GM19239 (cell line): ENCODE data around the gene SPINK7.
"Not testable (repeated sequence)": the region's sequence is repeated elsewhere in the genome, so short reads cannot be mapped to it uniquely, and the experiment has no call there.

Experiments used
- DNase-seq: peaks from one replicate; pipeline ENCODE4 v3.0.0; 2011; ENCODE audit warnings: low spot score; ENCODE audit not compliant: insufficient read length
- FAIRE-seq: peaks from 2 replicates; lab custom pipeline; 2011; peaks lifted over from hg19 to GRCh38; lab: Jason Lieb, UNC

Gene SPINK7

DNA sequence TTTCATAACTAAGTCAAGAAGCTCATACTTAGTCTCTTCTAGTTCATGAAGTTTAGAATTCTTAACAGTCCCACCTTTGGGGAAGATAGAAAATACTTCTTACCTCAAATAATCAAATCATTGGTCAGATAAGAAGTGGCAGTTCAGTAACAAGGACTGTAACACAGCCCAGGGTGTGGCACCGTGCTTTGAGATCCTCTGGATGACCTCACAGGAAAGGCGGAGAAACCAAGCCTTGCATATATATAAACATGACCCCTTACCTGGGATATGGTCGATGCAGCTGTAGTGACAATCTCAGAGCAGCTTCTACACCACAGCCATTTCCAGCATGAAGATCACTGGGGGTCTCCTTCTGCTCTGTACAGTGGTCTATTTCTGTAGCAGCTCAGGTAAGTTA lies at the start of gene SPINK7:
Gene SPINK7, plus strand, starts transcription at position 271 of the 400 bp plus-strand sequence. Its CDS starts 61 bp downstream, at position 332.
- DNase-seq = no peak
- no peak for FAIRE-seq

DNA sequence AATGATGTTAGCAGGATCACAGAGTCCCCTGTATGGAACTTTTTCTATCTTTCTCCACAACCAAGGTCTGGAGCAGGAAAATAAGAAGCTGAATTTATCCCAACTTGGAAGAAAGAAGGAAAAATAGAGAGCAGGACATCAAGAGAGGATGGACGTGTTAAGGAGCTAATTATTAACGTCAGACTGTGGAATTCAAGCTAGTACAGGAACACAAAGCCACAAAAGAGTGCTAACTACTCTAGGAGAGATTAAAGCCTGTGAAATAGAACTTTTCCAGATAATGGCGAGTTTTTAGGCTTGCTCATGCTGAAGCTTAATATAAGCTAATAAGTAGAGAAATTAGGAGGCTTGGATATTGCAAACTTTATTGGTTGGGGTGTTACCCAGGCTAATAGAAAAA lies 44.3 kb upstream of the SPINK7 start:
- FAIRE-seq (no peak), DNase-seq (no peak)

DNA sequence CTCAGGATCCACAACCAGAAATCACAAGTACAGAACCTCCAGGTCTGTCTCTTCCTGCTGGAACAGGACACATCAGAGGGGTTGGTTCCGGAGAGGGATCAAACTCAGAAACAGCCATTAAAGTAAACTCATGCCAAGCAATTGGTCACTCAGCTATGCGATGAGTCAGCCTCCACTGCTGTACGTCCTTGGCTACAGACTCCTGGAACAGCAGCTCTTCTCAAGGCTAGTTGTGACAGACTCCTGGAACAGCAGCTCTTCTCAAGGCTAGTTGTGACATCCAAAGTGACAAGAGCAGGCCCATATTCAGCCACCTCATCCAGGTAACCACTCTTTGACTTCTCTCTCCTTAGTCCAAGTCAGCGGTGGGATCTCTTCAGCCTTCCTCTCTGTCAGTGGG lies 43.7 kb upstream of the SPINK7 start, which contains the start of gene SPINK13:
Gene SPINK13, plus strand, starts transcription at position 229 of the 400 bp plus-strand sequence. CDS start 1,279 bp downstream, outside the sequence.
- DNase-seq (no peak), FAIRE-seq (no peak)

DNA sequence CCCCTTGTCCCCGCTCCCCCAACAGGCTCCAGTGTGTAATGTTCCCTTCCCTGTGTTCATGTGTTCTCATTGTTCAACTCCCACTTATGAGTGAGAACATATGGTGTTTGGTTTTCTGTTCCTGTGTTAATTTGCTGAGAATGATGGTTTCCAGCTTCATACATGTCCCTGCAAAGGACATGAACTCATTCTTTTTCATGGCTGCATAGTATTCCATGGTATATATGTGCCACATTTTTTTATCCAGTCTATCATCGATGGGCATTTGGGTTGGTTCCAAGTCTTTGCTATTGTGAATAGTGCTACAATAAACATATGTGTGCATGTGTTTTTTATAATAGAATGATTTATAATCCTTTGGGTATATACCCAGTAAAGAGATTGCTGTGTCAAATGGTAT lies 37.1 kb upstream of the SPINK7 start:
- DNase-seq, FAIRE-seq: not testable (repeated sequence)

DNA sequence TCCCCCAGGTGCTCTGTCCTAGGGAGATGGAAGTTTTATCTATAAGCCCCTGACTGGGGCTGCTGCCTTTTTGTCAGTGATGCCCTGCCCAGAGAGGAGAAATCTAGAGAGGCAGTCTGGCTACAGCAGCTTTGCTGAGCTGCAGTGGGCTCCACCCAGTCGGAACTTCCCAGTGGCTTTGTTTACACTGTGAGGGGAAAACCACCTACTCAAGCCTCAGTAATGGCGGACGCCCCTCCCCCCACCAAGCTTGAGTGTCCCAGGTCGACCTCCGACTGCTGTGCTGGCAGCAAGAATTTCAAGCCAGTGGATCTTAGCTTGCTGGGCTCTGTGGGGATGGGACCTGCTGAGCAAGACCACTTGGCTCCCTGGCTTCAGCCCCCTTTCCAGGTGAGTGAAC lies 31.3 kb upstream of the SPINK7 start:
- not testable (repeated sequence) for FAIRE-seq, DNase-seq

DNA sequence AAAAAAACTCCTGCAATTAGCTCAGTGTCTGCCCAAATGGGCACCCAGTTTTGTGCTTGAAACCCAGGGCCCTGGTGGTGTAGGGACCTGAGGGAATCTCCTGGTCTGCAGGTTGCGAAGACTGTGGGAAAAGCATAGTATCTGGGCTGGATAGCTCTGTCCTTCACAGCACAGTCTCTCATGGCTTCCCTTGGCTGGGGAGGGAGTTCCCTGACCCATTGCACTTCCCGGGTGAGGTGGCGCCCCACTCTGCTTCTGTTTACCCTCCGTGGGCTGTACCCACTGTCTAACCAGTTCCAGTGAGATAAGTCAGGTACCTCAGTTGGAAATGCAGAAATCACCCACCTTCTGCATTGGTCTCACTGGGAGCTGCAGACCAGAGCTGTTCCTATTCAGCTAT lies 30.9 kb upstream of the SPINK7 start:
- DNase-seq, FAIRE-seq: not testable (repeated sequence)

DNA sequence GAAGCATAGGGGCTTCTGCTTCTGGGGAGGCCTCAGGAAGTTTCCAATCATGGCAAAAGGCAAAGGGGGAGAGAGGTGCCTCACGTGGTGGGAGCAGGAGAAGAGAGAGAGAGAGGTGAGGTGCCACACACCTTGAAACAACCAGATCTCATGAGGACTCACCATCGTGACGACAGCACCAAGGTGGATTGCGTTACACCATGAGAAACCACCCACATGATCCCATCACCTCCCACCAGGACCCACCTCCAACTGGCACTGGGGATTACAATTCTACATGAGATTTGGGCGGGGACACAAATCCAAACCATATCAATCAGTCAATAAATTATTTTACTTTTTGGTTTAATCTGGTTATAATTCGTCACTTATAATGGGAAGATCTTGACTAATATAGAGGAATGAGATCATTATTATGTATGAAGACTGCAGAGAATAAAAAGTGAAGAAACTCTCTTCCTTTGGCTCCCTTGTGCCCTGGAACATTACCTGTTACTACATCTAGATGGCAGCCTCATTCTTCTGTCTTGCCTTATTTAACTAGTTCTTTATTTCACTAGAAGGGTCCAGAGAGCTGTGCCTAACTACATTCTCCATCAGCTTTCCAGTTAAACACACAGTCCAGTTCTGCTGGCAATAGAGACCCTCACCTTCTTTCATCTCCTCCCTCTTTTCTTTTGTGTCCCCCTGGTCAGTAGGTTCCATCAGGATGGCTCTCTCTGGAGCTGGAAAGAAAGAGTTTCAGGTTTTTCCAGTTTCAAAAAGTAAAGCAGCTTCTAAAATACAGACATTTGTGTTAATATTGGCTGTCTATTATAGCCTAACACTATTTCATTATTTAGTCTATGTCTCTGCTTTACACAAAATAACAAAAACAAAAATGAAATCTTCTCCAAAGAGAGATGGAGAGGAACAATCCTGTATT lies 21.7 kb upstream of the SPINK7 start:
- no peak for DNase-seq

DNA sequence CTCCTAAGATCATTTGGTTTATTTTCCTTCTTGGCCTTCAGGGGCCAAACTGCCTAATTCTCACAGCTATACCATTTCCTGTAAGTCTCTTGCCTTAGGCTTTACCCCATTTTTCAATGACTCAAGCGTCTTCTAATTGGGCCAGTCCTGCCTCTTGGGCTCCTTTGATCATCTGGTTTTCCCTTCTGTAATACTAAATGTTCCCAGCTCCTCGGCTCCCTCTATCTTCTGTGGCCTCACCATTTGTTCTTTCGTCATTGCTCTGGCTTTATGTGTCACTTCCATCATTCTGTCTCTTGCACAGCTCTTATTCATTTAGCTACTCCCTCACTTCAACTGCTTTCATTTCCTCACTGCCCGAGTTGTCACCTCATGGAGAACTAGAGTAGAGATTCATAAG lies 14.5 kb upstream of the SPINK7 start:
- DNase-seq = no peak
- no peak for FAIRE-seq

More for the DNA sequence above, 21.7 kb upstream of the SPINK7 start:
- no peak for FAIRE-seq

DNA sequence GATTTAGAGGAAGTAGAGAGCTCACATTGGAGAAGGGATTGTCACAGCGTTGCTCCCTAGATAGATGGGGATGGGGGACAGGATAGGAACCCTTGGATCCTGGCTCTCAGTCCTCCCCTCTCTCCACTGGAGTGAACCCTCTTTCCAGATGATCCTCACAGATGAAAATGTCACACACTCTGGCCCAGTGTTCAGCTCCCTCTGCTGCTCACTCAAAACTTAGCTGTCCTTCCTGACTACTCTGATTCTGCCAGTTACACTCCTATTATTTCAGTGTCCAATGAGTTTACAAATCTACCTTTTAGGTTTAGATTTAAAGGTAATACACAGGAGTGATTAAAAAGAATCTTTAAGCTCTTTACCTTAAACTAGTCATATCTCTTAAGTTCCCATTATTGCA lies 5.8 kb upstream of the SPINK7 start:
- FAIRE-seq (no peak), DNase-seq (no peak)

DNA sequence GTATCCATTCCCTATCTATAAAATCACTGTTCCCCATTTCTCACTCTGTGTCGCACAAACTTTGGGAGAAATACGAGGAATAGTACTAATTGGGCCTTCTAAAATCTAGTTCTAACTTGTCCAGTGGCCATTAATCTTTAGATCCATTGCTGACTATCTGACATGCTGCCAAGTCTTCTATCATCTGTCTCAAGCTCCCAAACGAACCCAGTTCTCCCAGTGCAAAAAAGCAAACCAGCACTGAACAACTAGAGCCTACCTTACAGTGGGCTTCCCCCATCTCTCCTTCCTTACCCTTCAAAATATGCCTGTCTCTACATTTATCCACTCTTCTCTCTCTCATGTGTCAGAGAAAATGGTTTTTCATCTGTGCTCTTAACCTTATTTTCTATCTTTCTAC lies 3.2 kb upstream of the SPINK7 start:
- no peak for FAIRE-seq
- DNase-seq = no peak

DNA sequence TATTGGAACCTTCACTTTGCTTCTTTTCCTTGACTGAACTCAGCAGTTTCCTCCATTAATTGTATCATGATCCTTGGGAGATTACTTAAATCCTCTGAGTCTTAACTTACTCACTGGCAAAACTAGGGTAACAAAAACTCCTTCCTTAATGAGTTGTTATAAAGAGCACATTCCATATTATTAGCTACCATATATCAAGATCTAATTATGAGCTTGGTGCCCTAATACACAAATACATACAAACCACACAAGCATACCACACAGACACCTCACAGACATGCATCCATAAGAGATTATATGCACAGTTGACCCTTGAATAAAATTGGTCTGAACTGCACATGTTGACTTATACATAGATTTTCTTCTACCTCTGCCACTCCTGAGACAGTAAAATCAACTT lies 2.5 kb upstream of the SPINK7 start:
- no peak for FAIRE-seq

DNA sequence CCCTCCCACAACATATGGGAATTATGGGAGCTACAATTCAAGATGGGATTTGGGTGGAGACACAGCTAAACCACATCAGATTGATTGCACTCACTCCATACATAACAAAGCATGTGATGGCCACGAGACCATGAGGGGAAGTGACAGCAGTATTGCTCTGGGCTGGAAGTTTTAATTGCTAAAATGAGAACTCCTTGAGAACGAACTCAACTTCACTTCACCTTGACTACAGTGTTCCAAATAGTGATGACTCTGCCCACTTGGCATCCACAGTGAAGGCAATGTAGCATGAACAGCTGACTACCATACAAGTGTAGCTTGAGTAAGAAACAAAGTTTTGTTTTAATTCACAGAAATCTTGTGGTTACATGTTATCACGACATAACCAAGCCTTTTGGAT lies 739 bp upstream of the SPINK7 start:
- no peak for DNase-seq
- FAIRE-seq = no peak

More for the DNA sequence above, 2.5 kb upstream of the SPINK7 start:
- DNase-seq = no peak

DNA sequence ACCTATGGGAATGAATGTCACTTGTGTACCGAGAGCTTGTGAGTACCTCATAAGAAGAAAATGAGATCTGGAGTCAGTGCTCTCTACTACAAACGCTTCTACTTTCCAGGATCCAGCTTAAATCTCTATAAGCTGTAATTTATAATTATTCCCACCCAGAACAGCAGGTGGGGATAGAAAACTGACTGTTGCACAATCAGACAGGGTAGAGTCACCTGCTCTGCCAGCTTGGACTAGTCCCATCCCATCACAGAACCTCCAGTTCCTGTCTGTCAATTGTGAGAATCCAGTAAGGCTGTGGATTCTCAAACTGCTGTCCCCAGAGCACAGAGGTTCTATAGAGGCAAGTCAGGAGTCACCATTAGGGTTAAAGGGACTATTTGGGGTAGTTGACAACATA lies 2.0 kb downstream of the SPINK7 start:
- no peak for DNase-seq
- FAIRE-seq = no peak

DNA sequence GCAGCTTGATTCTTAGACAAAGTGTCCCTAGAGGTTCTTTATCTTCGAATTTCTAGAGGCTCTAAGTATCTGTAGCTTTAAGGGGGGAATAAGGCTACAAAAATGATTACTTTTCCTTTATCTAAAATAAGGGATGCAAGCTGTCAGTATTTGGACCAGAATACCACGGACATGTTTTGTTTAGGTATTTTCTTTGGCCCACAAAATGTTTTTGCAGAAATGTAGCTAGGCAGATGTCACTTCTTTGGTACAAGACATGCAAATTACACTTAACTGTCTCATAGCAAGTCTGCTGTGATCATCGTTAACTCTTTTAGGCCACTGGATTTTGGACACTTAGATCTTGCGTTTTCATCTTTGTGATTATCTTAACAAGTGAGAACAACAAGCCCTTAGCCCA lies 2.5 kb downstream of the SPINK7 start:
- FAIRE-seq = no peak
- DNase-seq = no peak

DNA sequence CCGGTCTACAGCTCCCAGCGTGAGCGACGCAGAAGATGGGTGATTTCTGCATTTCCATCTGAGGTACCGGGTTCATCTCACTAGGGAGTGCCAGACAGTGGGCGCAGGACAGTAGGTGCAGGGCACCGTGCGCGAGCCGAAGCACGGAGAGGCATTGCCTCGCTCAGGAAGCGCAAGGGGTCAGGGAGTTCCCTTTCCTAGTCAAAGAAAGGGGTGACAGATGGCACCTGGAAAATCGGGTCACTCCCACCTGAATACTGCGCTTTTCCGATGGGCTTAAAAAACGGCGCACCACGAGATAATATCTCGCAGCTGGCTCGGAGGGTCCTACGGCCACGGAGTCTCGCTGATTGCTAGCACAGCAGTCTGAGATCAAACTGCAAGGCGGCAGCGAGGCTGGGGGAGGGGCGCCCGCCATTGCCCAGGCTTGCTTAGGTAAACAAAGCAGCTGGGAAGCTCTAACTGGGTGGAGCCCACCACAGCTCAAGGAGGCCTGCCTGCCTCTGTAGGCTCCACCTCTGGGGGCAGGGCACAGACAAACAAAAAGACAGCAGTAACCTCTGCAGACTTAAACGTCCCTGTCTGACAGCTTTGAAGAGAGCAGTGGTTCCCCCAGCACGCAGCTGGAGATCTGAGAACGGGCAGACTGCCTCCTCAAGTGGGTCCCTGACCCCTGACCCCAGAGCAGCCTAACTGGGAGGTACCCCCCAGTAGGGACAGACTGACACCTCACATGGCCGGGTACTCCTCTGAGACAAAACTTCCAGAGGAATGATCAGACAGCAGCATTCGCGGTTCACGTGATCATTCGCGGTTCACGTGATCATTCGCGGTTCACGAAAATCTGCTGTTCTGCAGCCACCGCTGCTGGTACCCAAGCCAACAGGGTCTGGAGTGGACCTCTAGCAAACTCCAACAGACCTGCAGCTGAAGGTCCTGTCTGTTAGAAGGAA lies 8.1 kb downstream of the SPINK7 start:
- not testable (repeated sequence) for DNase-seq

DNA sequence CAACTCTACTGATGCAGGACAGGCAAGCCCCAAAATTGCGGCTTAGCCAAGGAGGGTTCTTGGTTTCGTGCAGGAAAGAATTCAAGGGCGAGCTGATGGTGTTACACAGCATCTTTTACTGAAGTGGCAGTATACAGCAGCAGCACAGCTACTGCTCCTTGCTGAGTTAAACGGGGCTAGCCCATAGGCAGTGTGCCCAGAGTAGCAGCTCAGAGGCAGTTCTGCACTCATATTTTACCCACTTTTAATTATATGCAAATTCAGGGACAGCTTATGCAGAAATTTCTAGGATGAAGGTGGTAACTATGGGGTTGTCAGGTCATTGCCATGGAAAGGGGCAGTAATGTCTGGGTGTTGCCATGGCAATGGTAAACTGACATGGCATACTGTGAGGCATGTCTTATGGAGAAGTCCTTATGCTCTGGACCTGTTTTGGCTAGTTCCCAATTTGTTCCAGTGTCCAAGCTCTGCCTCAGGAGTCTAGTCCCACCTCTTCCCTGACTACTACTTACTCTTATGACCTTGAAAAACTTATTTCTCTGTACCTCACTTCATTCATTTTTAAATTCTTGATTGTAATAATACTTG lies 21.1 kb downstream of the SPINK7 start:
- DNase-seq = no peak
- FAIRE-seq = no peak

More for the DNA sequence above, 8.1 kb downstream of the SPINK7 start:
- not testable (repeated sequence) for FAIRE-seq

DNA sequence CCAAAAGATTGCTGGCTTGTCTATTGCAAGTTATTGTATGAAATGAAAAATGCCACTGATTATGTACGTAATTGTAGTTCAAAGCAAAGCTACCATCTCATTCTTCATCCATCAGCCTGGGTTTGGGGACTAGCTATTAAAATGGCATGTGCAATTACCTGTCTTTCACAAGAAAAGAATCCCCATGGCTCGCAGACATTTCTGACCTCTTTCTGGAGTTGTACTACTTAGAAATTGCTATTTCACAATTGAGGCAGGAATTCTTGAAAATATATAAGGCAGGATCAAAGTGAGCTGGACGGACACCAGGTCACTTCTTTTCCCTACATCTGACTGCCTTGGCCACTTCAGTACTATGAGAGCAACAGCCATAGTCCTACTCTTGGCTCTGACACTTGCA lies 23.0 kb downstream of the SPINK7 start, which contains the start of gene SPINK9:
Gene SPINK9, plus strand, starts transcription at position 301 of the 400 bp plus-strand sequence. Its CDS starts 55 bp downstream, at position 356.
- DNase-seq = no peak
- FAIRE-seq = no peak

DNA sequence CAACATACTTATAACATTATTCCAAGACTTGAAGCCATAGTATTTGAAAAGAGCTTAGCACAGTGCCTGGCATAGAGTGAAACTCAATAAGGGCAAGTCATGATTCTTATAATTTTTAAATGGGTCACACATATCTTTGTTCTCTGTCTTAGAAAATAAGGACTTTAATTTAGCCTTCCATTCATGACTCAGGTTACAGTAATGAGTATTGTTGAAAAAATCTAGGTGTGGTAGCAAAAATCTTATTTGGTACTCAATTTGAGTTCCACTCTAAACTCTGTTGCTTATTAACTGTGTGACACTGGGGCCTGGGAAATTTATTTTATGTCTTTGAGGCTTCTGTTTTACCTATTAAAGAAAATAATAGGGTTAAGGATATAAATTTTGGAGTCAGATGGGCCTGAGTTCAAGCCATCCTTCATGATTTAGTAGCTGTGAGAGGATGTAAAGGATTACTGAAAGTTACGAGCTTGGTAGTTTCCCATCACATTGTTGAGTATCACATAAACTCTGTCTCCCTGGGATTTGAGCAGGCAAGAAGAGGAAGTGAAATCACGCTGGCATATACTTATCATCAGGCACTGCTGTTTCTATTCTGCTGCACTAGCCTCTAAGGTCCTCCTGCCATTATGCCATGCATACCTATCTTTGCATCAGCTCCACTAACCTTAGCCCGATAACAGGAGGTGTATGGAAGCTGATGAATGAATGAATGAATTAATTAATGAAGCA lies 24.6 kb downstream of the SPINK7 start:
- FAIRE-seq (no peak), DNase-seq (no peak)

DNA sequence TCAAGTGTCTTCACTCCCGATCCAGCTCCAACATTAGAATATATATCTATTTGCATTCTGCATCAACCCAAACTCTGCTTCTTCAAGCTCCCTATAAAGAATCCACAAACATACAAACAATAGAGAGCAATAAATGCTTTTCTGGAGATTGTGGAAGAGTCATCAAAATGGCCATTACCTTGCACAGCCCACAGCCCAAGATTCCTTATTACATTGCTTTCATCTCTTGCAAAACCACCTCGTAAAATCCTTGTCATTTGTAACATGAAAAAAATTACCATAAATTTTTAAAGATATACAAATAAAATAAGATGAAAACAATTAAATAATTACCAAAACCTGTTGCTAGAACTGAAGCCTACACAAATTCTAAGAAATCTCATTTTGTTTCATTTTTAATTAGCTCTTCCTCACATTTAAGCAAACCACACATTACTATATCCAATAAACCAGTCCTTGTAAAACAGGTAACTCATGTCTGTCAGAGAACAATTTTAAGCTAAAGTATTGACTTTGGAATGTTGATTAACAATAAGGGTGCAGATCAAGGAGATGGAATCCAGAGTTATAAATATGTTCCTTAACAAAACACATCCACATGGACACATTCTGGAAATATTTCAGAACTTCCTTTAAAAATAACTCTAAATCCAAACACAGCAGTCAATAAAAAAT lies 30.3 kb downstream of the SPINK7 start:
- FAIRE-seq (no peak), DNase-seq (no peak)
